Astrocyte (in vitro differentiated cells and primary cell): ENCODE results near the gene PNPLA3.

Experiments
- EZH2 ChIP-seq: IDR thresholded peaks from 2 replicates; pipeline ENCODE4 v1.6.1; 2012; ENCODE audit warnings: mild to moderate bottlenecking, low read length, inconsistent platforms; ENCODE audit not compliant: insufficient read depth
- TF ChIP-seq, protein P1 (sequence below): IDR thresholded peaks from 2 replicates; pipeline ENCODE4 v1.5.1; 2011; ENCODE audit warnings: low read depth, mild to moderate bottlenecking, inconsistent platforms, low read length, moderate library complexity; ENCODE audit not compliant: insufficient read depth

DNA sequence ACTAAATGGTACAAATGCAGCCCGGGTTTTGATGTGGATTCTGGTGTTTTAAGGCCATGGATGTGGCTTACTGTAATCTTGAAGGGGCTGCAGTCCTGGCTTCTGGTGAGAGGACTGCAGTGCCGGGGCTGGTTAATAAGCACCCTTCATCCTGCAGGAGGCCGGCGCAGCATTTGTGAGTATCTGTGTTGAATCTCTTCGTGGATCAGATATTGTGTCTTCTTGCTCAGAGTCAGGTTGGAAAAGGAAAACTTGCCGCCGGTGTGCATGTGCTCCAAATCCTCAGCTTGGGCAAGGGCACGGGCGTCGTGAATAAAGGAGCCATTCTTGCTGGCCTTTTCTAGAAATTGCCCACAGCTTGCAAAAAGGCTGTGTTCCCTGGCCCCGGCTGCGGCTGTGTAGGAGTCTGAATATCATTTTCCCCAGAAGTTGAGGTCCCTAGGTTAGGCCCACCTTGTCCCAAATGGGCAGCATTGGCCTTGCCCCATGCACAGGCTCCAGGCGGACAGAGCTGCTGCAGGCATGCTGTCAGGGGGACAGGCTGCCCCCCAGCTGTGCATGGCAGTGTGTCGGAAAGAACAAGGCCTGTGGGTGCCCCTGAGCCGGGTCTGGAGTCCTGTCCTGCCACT is 71.6 kb downstream of the PNPLA3 start:
- TF ChIP-seq, protein P1, sequence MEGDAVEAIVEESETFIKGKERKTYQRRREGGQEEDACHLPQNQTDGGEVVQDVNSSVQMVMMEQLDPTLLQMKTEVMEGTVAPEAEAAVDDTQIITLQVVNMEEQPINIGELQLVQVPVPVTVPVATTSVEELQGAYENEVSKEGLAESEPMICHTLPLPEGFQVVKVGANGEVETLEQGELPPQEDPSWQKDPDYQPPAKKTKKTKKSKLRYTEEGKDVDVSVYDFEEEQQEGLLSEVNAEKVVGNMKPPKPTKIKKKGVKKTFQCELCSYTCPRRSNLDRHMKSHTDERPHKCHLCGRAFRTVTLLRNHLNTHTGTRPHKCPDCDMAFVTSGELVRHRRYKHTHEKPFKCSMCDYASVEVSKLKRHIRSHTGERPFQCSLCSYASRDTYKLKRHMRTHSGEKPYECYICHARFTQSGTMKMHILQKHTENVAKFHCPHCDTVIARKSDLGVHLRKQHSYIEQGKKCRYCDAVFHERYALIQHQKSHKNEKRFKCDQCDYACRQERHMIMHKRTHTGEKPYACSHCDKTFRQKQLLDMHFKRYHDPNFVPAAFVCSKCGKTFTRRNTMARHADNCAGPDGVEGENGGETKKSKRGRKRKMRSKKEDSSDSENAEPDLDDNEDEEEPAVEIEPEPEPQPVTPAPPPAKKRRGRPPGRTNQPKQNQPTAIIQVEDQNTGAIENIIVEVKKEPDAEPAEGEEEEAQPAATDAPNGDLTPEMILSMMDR, result no peak
- TF ChIP-seq EZH2, result no peak
